A172 (cell line): ENCODE measurements around the gene GALNT16. TPM values are rescaled to one million over a fixed set of nuclear protein-coding genes. Genes with fewer than 3 reads are reported as not detected.

Experiments used
- DNase-seq: peaks from one replicate; pipeline ENCODE4 v3.0.0-alpha.2; 2015; ENCODE audit warnings: low spot score
- total RNA-seq: library from RNA; depleted of rRNA; stranded (reverse); fragments of >200 nt; shearing (Covaris generic); gene quantifications from 2 replicates; pipeline ENCODE4 v1.2.3, GENCODE V29; 2014; rRNA removed

Gene GALNT16
- total RNA-seq, 1 experiment from 2014 or later, result 4.8 TPM

DNA sequence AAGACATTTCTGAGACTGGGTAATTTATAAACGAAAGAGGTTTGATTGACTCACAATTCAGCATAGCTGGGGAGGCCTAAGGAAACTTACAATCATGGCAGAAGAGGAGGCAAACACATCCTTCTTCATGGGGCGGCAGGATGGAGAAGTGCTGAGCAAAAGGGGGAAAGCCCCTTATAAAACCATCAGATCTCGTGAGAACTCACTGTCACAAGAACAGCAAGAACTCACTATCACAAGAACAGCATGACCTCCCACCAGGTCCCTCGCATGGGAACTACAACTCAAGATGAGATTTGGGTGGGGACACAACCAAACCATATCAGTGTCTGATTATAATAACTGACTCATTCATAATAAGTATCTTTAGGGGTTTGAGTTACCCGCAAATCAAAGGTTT is 144.9 kb downstream of the GALNT16 start:
- DNase-seq, result no peak

DNA sequence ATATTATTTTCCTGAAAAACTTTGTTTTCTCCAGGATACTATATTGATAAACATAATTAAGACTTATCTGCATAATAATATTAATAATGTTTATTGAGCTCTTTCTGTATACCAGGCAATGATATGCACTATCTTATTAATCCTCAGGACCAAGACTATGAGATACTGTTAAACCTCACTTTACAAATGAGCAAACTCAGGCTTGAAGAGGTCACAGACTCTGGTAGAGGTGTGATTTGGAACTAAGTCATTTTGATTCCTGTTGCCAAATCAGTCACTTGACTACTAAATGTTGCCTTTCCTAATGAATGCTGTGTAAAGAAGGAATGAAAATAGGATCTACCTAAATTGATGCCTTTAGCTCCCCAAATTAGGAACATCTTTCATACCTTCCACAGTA is 145.8 kb downstream of the GALNT16 start:
- DNase-seq, result no peak

Other genes with a start within 250 kb of the GALNT16 start
- 3.9 and 6.7 TPM in 2 replicates for gene DCAF5, start 107.0 kb upstream of the GALNT16 start, total RNA-seq
- gene EXD2, start 68.7 kb upstream of the GALNT16 start, total RNA-seq, result 10.7 and 11.0 TPM in 2 replicates
- 155 and 165 TPM in 2 replicates for gene ERH, start 138.1 kb downstream of the GALNT16 start, total RNA-seq
- gene SLC39A9, start 138.5 kb downstream of the GALNT16 start, total RNA-seq, result 53.9 and 64.5 TPM in 2 replicates
- gene PLEKHD1, start 224.6 kb downstream of the GALNT16 start, total RNA-seq, result not detected in 2 replicates